HepG2 (cell line): ENCODE data around the gene SLC1A4. TPM values are rescaled to one million over a fixed set of nuclear protein-coding genes. Genes with fewer than 3 reads are reported as not detected.

ENCODE experiments used
- ATAC-seq: fragments of 200-7000 bp; cut with Tn5 transposase; 3 replicates; pipeline ENCODE4 v1.9.1; 2020; ENCODE audit warnings: mild to moderate bottlenecking, moderate library complexity
- BruUV-seq: library from RNA; stranded (reverse); fragments of 400-500 nt; replicated peaks from 2 replicates; lab custom pipeline; 2021; lab: Mats Ljungman, UMichigan
- CTCF ChIA-PET: fragments of 300-600 bp; formaldehyde crosslinking; extraction: SDS; loops from one replicate; lab custom pipeline; 2021; ENCODE audit warnings: low total read pairs, inconsistent platforms, low intra/inter-chr PET ratio; lab: Yijun Ruan, JAX
- POLR2A ChIA-PET: fragments of 350-600 bp; sonication (Branson Sonifier 250); formaldehyde crosslinking; loops from one replicate; lab custom pipeline; 2020; ENCODE audit warnings: antibody characterized with exemption, inconsistent platforms; lab: Yijun Ruan, JAX
- DNase-seq: peaks from one replicate; pipeline ENCODE4 v3.0.0-alpha.2; 2015; ENCODE audit warnings: low spot score
- FAIRE-seq: peaks from 3 replicates; lab custom pipeline; 2011; peaks lifted over from hg19 to GRCh38; lab: Jason Lieb, UNC
- H2AFZ ChIP-seq: one replicate; pipeline ENCODE4 v1.6.1; 2011; ENCODE audit warnings: low read length, inconsistent platforms
- H3K27ac ChIP-seq: fragments of 300-600 bp; 3 replicates; pipeline ENCODE4 v1.8.0; 2011; ENCODE audit warnings: mixed run types, mild to moderate bottlenecking, mixed read lengths, low read length, inconsistent platforms; ENCODE audit not compliant: insufficient read depth; ENCODE audit errors: extremely low read length
- H3K27me3 ChIP-seq, 2 experiments: fragments of 200-600 bp in 1 of 2; 2 replicates in 1 of 2; 3 replicates in 1 of 2; pipeline versions ENCODE4 v1.6.0 to v1.8.0; 2011; ENCODE audit warnings: low read length in 2 of 2, mild to moderate bottlenecking in 2 of 2, moderate library complexity in 2 of 2, inconsistent platforms in 1 of 2; ENCODE audit not compliant: insufficient read depth in 2 of 2, control insufficient read depth in 1 of 2
- H3K36me3 ChIP-seq, 2 experiments: fragments of 200-600 bp in 1 of 2; replicated peaks in 1 of 2; 2 replicates in 1 of 2; 3 replicates in 1 of 2; pipeline versions ENCODE4 v1.5.1 to v1.8.0; 2011; ENCODE audit warnings: low read length in 2 of 2, inconsistent platforms in 1 of 2; ENCODE audit not compliant: insufficient read depth in 2 of 2, control insufficient read depth in 1 of 2
- H3K4me1 ChIP-seq: 2 replicates; pipeline ENCODE4 v1.5.1; 2012; ENCODE audit warnings: low read length, inconsistent platforms; ENCODE audit not compliant: insufficient read depth
- H3K4me2 ChIP-seq: 2 replicates; pipeline ENCODE4 v1.6.0; 2011; ENCODE audit warnings: low read depth, low read length, inconsistent platforms
- H3K4me3 ChIP-seq, 3 experiments: fragments of 200-600 bp in 1 of 3; sonication (generic), shearing (Covaris generic) in 1 of 3; replicated peaks in 1 of 3; 2 replicates each; pipeline ENCODE4 v1.5.1; 2011 to 2016; ENCODE audit warnings: low read length in 3 of 3, inconsistent platforms in 2 of 3, low read depth in 2 of 3, mild to moderate bottlenecking in 2 of 3, control low read depth in 1 of 3, mixed read lengths in 1 of 3; ENCODE audit not compliant: insufficient read depth in 1 of 3
- H3K79me2 ChIP-seq: one replicate; pipeline ENCODE4 v1.6.1; 2011; ENCODE audit warnings: low read length, inconsistent platforms; ENCODE audit not compliant: insufficient read depth
- H3K9ac ChIP-seq: 2 replicates; pipeline ENCODE4 v1.6.0; 2011; ENCODE audit warnings: mild to moderate bottlenecking, low read depth, low read length, inconsistent platforms; ENCODE audit not compliant: insufficient read depth
- H3K9me3 ChIP-seq: 2 replicates; pipeline ENCODE4 v1.5.1; 2012; ENCODE audit warnings: mild to moderate bottlenecking, low read length
- H4K20me1 ChIP-seq: 2 replicates; pipeline ENCODE4 v1.6.0; 2011; ENCODE audit warnings: inconsistent platforms, mild to moderate bottlenecking, low read length, moderate library complexity; ENCODE audit not compliant: insufficient read depth
- FIP1L1 ChIP-seq: fragments of 200-400 bp; formaldehyde crosslinking; IDR thresholded peaks from 2 replicates; pipeline ENCODE4 v1.6.1; 2018; ENCODE audit warnings: low read depth, mild to moderate bottlenecking, low read length, moderate library complexity, borderline replicate concordance; ENCODE audit not compliant: insufficient read depth
- FOSL2 ChIP-seq: sonication (generic); formaldehyde crosslinking; IDR thresholded peaks from 2 replicates; pipeline ENCODE4 v1.4.0; 2020; ENCODE audit warnings: missing genetic modification reagents
- NR2F6 ChIP-seq, 2 experiments: IDR thresholded peaks; 2 replicates each; pipeline ENCODE4 v1.6.1; 2016; ENCODE audit warnings: antibody characterized with exemption in 1 of 2, mild to moderate bottlenecking in 1 of 2
- RBM22 ChIP-seq: fragments of 200-400 bp; formaldehyde crosslinking; optimal IDR thresholded peaks from 2 replicates; pipeline ENCODE3; 2017; ENCODE audit warnings: mild to moderate bottlenecking, low read length, moderate library complexity
- TARDBP ChIP-seq: sonication (generic); formaldehyde crosslinking; IDR thresholded peaks from 2 replicates; pipeline ENCODE4 v1.8.0; 2022; ENCODE audit warnings: mild to moderate bottlenecking, missing genetic modification reagents
- ZBTB38 ChIP-seq: sonication (generic); formaldehyde crosslinking; IDR thresholded peaks from 2 replicates; pipeline ENCODE4 v1.5.1; 2020; ENCODE audit warnings: mild to moderate bottlenecking, missing genetic modification reagents
- ZNF367 ChIP-seq: sonication (generic); formaldehyde crosslinking; IDR thresholded peaks from 2 replicates; pipeline ENCODE4 v1.4.0; 2020; ENCODE audit warnings: missing genetic modification reagents, borderline replicate concordance
- ZNF547 ChIP-seq: sonication (generic); formaldehyde crosslinking; IDR thresholded peaks from 2 replicates; pipeline ENCODE4 v1.5.1; 2020; ENCODE audit warnings: mild to moderate bottlenecking, missing genetic modification reagents
- ZNF660 ChIP-seq: sonication (generic); formaldehyde crosslinking; IDR thresholded peaks from 2 replicates; pipeline ENCODE4 v1.5.1; 2020; ENCODE audit warnings: mild to moderate bottlenecking, low read depth, missing genetic modification reagents, borderline replicate concordance
- ZNF773 ChIP-seq: sonication (generic); formaldehyde crosslinking; IDR thresholded peaks from 2 replicates; pipeline ENCODE4 v1.4.0; 2020; ENCODE audit warnings: missing genetic modification reagents, borderline replicate concordance
- WGBS: methylation state at CpG from one replicate; pipeline ENCODE4 v1.1.6; 2017; ENCODE audit warnings: low lambda C conversion rate; 5-methylcytosine and 5-hydroxymethylcytosine counted together
- in situ Hi-C: cut with HindIII; loops from 2 replicates; pipeline ENCODE4 v1.10.0; 2017; ENCODE audit warnings: low pct_unique_long_range_greater_than_20kb; ENCODE audit not compliant: extremely low pct_ligation_motif_present
- intact Hi-C: fragments of 100-400 bp; cut with micrococcal nuclease; formaldehyde crosslinking; loops from one replicate; pipeline ENCODE4 v1.10.0; 2022; ENCODE audit not compliant: unreplicated experiment
- polyA plus RNA-seq, 8 experiments: library from polyadenylated mRNA; depleted of rRNA in 3 of 8; stranded (reverse) in 7 of 8; unstranded in 1 of 8; fragments of >200 nt; fragmentation: Illumina TruSeq in 4 of 8; extraction: Trizol in 4 of 8; gene quantifications; 2 replicates each; pipeline versions ENCODE4 v1.2.1 to v1.2.3, GENCODE V29; 2011 to 2016; ENCODE audit warnings: low read depth in 4 of 8, missing spikeins in 1 of 8, mixed read lengths in 1 of 8; ENCODE audit not compliant: insufficient read depth in 1 of 8
- total RNA-seq, 5 experiments: library from RNA; depleted of rRNA; stranded (reverse); fragments of >200 nt; fragmentation: Illumina TruSeq; extraction: Trizol; gene quantifications; 2 replicates each; pipeline ENCODE4 v1.2.3, GENCODE V29; 2016; ENCODE audit warnings: low read depth in 1 of 5
- TF ChIP-seq, protein P1 (sequence below): sonication (generic); formaldehyde crosslinking; IDR thresholded peaks from 2 replicates; pipeline ENCODE4 v1.4.0; 2020; ENCODE audit warnings: missing genetic modification reagents
- TF ChIP-seq, protein P2 (sequence below): sonication (generic); formaldehyde crosslinking; IDR thresholded peaks from 2 replicates; pipeline ENCODE4 v1.9.0; 2021; ENCODE audit warnings: mild to moderate bottlenecking, missing genetic modification reagents

SLC1A4 gene
- total and polyA plus RNA-seq, 2 of the 13 experiments (the other 11 are each of a cell fraction or from before 2014, with no cell fraction given) = 21.0 to 39.6 TPM

DNA sequence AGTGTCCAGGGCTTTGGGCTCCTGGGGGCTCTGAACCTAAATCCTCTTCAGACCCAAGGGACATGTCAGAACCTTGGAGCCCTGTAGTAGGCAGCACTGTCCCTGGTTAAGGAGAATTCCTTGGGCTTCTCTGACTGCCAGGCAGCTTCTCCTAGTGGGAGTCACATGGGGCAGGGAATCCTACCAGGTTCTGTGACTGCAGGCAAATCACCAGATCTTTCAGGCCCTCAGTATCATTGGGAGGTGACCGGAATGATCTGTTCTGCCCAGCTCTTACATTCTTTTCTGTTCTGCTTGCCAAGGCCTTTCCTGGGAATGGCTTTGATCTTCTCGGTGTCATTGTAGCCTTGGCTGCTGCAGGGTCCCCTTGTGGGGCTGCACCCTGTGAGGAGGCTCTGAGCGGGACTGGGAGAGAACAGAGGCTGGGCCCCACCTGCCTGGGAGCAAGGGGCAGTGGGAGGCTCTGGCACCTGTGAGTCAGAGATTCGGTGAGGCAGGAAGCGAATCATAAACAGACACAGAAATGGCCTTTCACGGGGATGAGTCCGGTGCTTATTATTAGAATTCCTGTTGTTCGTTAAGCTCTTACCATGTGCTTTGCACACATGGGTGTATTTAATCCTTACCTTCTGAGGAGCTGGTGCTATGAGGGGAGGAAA, 81.1 kb downstream of the SLC1A4 start:
- H4K20me1 ChIP-seq = no peaks in the 10 kb centered on the region; the same call in 1 of the 2 replicates
- peaks cover 38% of the 10 kb centered on the region for H3K4me1 ChIP-seq
- H3K79me2 ChIP-seq = peaks cover 21% of the 10 kb centered on the region
- WGBS = 66% methylated on average over 8 of the region's 8 CpGs
- H2AFZ ChIP-seq = no peak overlapping the region
- H3K4me3 ChIP-seq = no peak overlapping the region
- peaks cover 38 to 53% of the 10 kb centered on the region in 2 experiments for H3K36me3 ChIP-seq
- intact Hi-C loops (no loop called here), in situ Hi-C loops (loop anchor here (5.0 to 25.0 kb wide), 2 partner anchors 117 to 492 kb away; no protein-coding TSS in a partner anchor)
- POLR2A ChIA-PET = interaction anchor here (1.4 to 5.4 kb wide), 2 partner anchors 14 to 157 kb away, joined by 5 to 35 read pairs; partner anchors contain the start of genes ACTR2 and CEP68
- FAIRE-seq (no peak), ATAC-seq (peak; percentile 59), DNase-seq (peak; percentile 84)
- H3K27me3 ChIP-seq = no peaks in the 10 kb centered on the region
- no TSS peak for BruUV-seq
- CTCF ChIA-PET = no interaction called here
- 0 out of 2 replicates have a peak overlapping the region, but pooled peaks have one; percentile 1 for H3K4me2 ChIP-seq
- H3K9me3 ChIP-seq = no peaks in the 10 kb centered on the region
- H3K9ac ChIP-seq = no peak overlapping the region
- H3K27ac ChIP-seq = peak overlapping the region; percentile 32
- TF ChIP-seq ZNF660 (CRISPR knock-in tag) = no peak
- peak; percentile 40; the same call in 1 of the 2 replicates for TF ChIP-seq ZBTB38 (CRISPR knock-in tag)
- peak; percentile 79 for TF ChIP-seq FOSL2 (CRISPR knock-in tag)
- TF ChIP-seq TARDBP (CRISPR knock-in tag) = peak; percentile 30; the same call in 1 of the 2 replicates
- no peak for TF ChIP-seq ZNF547 (CRISPR knock-in tag)
- no peak for TF ChIP-seq NR2F6 (IDR thresholded peaks at IDR 0.05)
- peak; percentile 29; the same call in 1 of the 2 replicates for TF ChIP-seq NR2F6 (CRISPR knock-in tag; IDR thresholded peaks at IDR 0.05)
- TF ChIP-seq FIP1L1 = no peak
- no peak for TF ChIP-seq ZNF367 (CRISPR knock-in tag)
- TF ChIP-seq RBM22 = peak; percentile 52
- TF ChIP-seq, protein P1, sequence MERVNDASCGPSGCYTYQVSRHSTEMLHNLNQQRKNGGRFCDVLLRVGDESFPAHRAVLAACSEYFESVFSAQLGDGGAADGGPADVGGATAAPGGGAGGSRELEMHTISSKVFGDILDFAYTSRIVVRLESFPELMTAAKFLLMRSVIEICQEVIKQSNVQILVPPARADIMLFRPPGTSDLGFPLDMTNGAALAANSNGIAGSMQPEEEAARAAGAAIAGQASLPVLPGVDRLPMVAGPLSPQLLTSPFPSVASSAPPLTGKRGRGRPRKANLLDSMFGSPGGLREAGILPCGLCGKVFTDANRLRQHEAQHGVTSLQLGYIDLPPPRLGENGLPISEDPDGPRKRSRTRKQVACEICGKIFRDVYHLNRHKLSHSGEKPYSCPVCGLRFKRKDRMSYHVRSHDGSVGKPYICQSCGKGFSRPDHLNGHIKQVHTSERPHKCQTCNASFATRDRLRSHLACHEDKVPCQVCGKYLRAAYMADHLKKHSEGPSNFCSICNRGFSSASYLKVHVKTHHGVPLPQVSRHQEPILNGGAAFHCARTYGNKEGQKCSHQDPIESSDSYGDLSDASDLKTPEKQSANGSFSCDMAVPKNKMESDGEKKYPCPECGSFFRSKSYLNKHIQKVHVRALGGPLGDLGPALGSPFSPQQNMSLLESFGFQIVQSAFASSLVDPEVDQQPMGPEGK (CRISPR knock-in tag) = 0 out of 2 replicates have a peak, but pooled peaks have one; percentile 29
- TF ChIP-seq, protein P2, sequence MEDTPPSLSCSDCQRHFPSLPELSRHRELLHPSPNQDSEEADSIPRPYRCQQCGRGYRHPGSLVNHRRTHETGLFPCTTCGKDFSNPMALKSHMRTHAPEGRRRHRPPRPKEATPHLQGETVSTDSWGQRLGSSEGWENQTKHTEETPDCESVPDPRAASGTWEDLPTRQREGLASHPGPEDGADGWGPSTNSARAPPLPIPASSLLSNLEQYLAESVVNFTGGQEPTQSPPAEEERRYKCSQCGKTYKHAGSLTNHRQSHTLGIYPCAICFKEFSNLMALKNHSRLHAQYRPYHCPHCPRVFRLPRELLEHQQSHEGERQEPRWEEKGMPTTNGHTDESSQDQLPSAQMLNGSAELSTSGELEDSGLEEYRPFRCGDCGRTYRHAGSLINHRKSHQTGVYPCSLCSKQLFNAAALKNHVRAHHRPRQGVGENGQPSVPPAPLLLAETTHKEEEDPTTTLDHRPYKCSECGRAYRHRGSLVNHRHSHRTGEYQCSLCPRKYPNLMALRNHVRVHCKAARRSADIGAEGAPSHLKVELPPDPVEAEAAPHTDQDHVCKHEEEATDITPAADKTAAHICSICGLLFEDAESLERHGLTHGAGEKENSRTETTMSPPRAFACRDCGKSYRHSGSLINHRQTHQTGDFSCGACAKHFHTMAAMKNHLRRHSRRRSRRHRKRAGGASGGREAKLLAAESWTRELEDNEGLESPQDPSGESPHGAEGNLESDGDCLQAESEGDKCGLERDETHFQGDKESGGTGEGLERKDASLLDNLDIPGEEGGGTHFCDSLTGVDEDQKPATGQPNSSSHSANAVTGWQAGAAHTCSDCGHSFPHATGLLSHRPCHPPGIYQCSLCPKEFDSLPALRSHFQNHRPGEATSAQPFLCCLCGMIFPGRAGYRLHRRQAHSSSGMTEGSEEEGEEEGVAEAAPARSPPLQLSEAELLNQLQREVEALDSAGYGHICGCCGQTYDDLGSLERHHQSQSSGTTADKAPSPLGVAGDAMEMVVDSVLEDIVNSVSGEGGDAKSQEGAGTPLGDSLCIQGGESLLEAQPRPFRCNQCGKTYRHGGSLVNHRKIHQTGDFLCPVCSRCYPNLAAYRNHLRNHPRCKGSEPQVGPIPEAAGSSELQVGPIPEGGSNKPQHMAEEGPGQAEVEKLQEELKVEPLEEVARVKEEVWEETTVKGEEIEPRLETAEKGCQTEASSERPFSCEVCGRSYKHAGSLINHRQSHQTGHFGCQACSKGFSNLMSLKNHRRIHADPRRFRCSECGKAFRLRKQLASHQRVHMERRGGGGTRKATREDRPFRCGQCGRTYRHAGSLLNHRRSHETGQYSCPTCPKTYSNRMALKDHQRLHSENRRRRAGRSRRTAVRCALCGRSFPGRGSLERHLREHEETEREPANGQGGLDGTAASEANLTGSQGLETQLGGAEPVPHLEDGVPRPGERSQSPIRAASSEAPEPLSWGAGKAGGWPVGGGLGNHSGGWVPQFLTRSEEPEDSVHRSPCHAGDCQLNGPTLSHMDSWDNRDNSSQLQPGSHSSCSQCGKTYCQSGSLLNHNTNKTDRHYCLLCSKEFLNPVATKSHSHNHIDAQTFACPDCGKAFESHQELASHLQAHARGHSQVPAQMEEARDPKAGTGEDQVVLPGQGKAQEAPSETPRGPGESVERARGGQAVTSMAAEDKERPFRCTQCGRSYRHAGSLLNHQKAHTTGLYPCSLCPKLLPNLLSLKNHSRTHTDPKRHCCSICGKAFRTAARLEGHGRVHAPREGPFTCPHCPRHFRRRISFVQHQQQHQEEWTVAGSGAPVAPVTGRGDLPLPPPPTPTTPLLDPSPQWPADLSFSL (CRISPR knock-in tag) = no peak
- no peak for TF ChIP-seq ZNF773 (CRISPR knock-in tag)
